Choroid plexus epithelial cell (primary cell): ENCODE results near the gene RGS13.

Experiments used
- DNase-seq: peaks from one replicate; pipeline ENCODE4 v3.0.0-alpha.2; 2010; ENCODE audit warnings: low read depth
- H3K4me3 ChIP-seq: 2 replicates; pipeline ENCODE4 v1.5.1; 2011; ENCODE audit warnings: low read depth, mild to moderate bottlenecking, control low read depth, low read length, moderate library complexity
- TF ChIP-seq, protein P1 (sequence below): conservative IDR thresholded peaks from 2 replicates; pipeline ENCODE4 v1.5.1; 2011; ENCODE audit warnings: low read depth, mild to moderate bottlenecking, control low read depth, inconsistent platforms, low read length, moderate library complexity

Gene RGS13

DNA sequence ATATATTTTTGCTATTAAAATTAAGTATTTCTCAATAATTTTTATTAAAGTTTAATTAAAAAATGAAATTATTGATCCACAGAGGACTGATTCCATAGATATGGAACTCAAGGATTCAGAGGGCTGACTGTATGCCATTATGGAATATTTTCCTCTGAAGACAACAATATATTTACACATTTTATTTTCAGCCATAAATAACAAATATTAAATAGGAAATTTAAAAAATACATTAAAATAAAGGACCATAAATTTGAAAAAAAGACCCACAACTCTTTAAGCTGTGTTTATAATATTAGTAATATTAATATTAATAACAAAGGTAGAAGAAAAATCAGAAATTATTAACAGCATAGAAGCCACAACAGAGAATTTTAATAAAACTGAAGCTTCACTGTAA, 18.2 kb downstream of the RGS13 start:
- TF ChIP-seq, protein P1, sequence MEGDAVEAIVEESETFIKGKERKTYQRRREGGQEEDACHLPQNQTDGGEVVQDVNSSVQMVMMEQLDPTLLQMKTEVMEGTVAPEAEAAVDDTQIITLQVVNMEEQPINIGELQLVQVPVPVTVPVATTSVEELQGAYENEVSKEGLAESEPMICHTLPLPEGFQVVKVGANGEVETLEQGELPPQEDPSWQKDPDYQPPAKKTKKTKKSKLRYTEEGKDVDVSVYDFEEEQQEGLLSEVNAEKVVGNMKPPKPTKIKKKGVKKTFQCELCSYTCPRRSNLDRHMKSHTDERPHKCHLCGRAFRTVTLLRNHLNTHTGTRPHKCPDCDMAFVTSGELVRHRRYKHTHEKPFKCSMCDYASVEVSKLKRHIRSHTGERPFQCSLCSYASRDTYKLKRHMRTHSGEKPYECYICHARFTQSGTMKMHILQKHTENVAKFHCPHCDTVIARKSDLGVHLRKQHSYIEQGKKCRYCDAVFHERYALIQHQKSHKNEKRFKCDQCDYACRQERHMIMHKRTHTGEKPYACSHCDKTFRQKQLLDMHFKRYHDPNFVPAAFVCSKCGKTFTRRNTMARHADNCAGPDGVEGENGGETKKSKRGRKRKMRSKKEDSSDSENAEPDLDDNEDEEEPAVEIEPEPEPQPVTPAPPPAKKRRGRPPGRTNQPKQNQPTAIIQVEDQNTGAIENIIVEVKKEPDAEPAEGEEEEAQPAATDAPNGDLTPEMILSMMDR, result no peak
- no peak overlapping the region for H3K4me3 ChIP-seq
- no peak for DNase-seq

GRCh38 chr1:192654591-192655251, 18.8 kb downstream of the RGS13 start:
- peak; percentile 49 for DNase-seq
- TF ChIP-seq, protein P1, result no peak
- no peak overlapping the region for H3K4me3 ChIP-seq

GRCh38 chr1:192657760-192658159, 21.8 kb downstream of the RGS13 start:
- DNase-seq, result no peak
- H3K4me3 ChIP-seq, result no peak overlapping the region
- TF ChIP-seq, protein P1, result no peak

DNA sequence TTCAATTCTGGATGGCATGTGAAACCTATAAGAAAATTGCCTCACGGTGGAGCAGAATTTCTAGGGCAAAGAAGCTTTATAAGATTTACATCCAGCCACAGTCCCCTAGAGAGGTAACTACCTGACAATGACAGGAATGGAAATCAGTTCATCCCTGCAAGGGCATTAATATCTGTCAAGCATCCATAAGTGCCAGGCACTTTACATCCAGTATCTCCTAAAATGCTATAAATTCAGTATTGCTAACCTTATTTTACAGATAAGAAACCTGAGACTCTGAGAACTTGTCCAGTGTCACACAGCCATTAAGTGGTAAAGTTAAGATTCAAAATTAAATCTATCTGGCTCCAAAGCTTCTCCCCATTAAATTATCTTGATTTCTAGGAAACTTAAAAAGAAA, 22.3 kb downstream of the RGS13 start:
- no peak overlapping the region for H3K4me3 ChIP-seq
- no peak for DNase-seq
- TF ChIP-seq, protein P1, result no peak

- H3K4me3 ChIP-seq, result no peak overlapping the region
- TF ChIP-seq, protein P1, result no peak
- no peak for DNase-seq
Measured at GRCh38 chr1:192660613-192661012, 24.7 kb downstream of the RGS13 start.

- no peak overlapping the region for H3K4me3 ChIP-seq
- DNase-seq, result peak; percentile 75
- TF ChIP-seq, protein P1, result peak; percentile 27
Measured at GRCh38 chr1:192668409-192668983, 32.5 kb downstream of the RGS13 start.

DNA sequence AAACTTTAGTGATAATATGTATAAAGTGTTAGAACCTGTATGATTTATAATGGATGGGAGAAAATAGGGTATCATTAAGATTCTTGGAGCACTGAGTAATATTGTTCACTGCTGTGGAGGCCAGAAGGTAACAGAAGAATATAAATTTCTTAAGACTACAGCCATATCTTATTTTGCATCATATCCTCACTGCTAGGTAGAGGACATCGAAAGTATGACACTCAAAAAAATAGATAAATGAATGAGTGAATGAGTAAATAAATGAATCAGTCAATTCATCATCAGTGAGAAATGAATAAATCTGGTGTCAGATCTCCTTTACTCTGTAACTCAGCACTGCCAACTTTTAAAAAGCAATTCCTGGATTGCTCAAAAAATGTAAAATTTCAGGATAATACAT, 33.2 kb downstream of the RGS13 start:
- DNase-seq, result no peak
- H3K4me3 ChIP-seq, result no peak overlapping the region
- TF ChIP-seq, protein P1, result no peak
